ENCODE measurements around the gene DNAL1.
A peak's percentile ranks its signal among the peaks of the same experiment; 100 is the strongest.

DNAL1 gene

GRCh38 chr14:73724696-73725095 lies 79.9 kb downstream of the DNAL1 start:
- DNase-seq (ENCODE audit: low read depth in 2 of 2) = no peak

GRCh38 chr14:73725116-73726024 lies 80.6 kb downstream of the DNAL1 start:
- no peak for DNase-seq (ENCODE audit: low read depth in 2 of 2)

GRCh38 chr14:73726025-73726961 lies 81.5 kb downstream of the DNAL1 start:
- no peak for DNase-seq (ENCODE audit: low read depth in 2 of 2)

GRCh38 chr14:73727166-73727565 lies 82.4 kb downstream of the DNAL1 start:
- no peak for DNase-seq (ENCODE audit: low read depth in 2 of 2)

- DNase-seq (ENCODE audit: low read depth in 2 of 2) = peak; percentile 73 to 79
Observed at GRCh38 chr14:73728717-73729330, 84.0 kb downstream of the DNAL1 start.

- DNase-seq (ENCODE audit: low read depth in 2 of 2) = no peak
Observed at GRCh38 chr14:73729556-73730265, 84.9 kb downstream of the DNAL1 start.

- DNase-seq (ENCODE audit: low read depth in 2 of 2) = no peak
Observed at GRCh38 chr14:73731111-73731510, 86.3 kb downstream of the DNAL1 start.

GRCh38 chr14:73732006-73732405 lies 87.2 kb downstream of the DNAL1 start:
- DNase-seq (ENCODE audit: low read depth in 2 of 2) = no peak

GRCh38 chr14:73736842-73737241 lies 92.1 kb downstream of the DNAL1 start:
- no peak for DNase-seq (ENCODE audit: low read depth in 2 of 2)

- no peak for DNase-seq (ENCODE audit: low read depth in 2 of 2)
Observed at GRCh38 chr14:73738518-73739173, 93.9 kb downstream of the DNAL1 start.

GRCh38 chr14:73739174-73739898 lies 94.5 kb downstream of the DNAL1 start:
- no peak for DNase-seq (ENCODE audit: low read depth in 2 of 2)

- no peak for DNase-seq (ENCODE audit: low read depth in 2 of 2)
Observed at GRCh38 chr14:73739899-73740617, 95.3 kb downstream of the DNAL1 start.

GRCh38 chr14:73740618-73741326 lies 96.0 kb downstream of the DNAL1 start:
- no peak for DNase-seq (ENCODE audit: low read depth in 2 of 2)

- DNase-seq (ENCODE audit: low read depth in 2 of 2) = peak; percentile 47 to 48
Observed at GRCh38 chr14:73741386-73741875, 96.6 kb downstream of the DNAL1 start.

- DNase-seq (ENCODE audit: low read depth in 2 of 2) = no peak
Observed at GRCh38 chr14:73741876-73742519, 97.2 kb downstream of the DNAL1 start.

GRCh38 chr14:73742520-73743238 lies 97.9 kb downstream of the DNAL1 start:
- DNase-seq (ENCODE audit: low read depth in 2 of 2) = no peak

- DNase-seq (ENCODE audit: low read depth in 2 of 2) = peak in 1 of 2 donors; percentile 43
Observed at GRCh38 chr14:73743431-73743931, 98.7 kb downstream of the DNAL1 start.

Measured in stimulated activated CD8-positive, alpha-beta memory T cell treated with anti-CD3 and anti-CD28 coated beads, Interleukin-2, amount 100 ng/mL, for 1 hour (primary cell).